Upper lobe of left lung (tissue), 6 donors: Measurements from ENCODE around the gene TRIM67. TPM values are rescaled to one million over a fixed set of nuclear protein-coding genes. Genes with fewer than 3 reads are reported as not detected.

Experiments used
- ATAC-seq, 2 donors: fragments of 200-7000 bp; cut with Tn5 transposase; one replicate each; pipeline ENCODE4 v1.9.1; 2022; ENCODE audit warnings: mild to moderate bottlenecking in 2 of 2, moderate library complexity in 2 of 2; ENCODE audit not compliant: low FRiP score in 2 of 2
- DNase-seq, 2 donors: peaks; one replicate each; pipeline ENCODE4 v3.0.0-alpha.2; 2019 to 2020
- H3K27ac ChIP-seq, 4 donors: fragments of 200-600 bp; sonication (generic); one replicate each; pipeline ENCODE4 v1.5.1; 2016 to 2019
- H3K27me3 ChIP-seq, 4 donors: fragments of 200-600 bp; sonication (generic); one replicate each; pipeline ENCODE4 v1.5.1; 2017 to 2019
- H3K36me3 ChIP-seq, 4 donors: fragments of 200-600 bp; sonication (generic); one replicate each; pipeline ENCODE4 v1.5.1; 2016 to 2019
- H3K4me1 ChIP-seq, 4 donors: fragments of 200-600 bp; sonication (generic); one replicate each; pipeline ENCODE4 v1.5.1; 2018 to 2019
- H3K4me3 ChIP-seq, 4 donors: fragments of 200-600 bp; sonication (generic); one replicate each; pipeline ENCODE4 v1.5.1; 2017 to 2019; ENCODE audit warnings: mild to moderate bottlenecking in 2 of 4, moderate library complexity in 1 of 4
- H3K9me3 ChIP-seq, 4 donors: fragments of 200-600 bp; sonication (generic); one replicate each; pipeline ENCODE4 v1.5.1; 2018 to 2019
- EP300 ChIP-seq, 4 donors: sonication (generic); formaldehyde crosslinking; IDR thresholded peaks; one replicate each; pipeline ENCODE4 v1.5.1; 2017; ENCODE audit warnings: antibody characterized with exemption in 4 of 4, control low read depth in 2 of 4
- POLR2A ChIP-seq, 4 donors: fragments of 450-650 bp; IDR thresholded peaks; one replicate each; pipeline ENCODE4 v1.5.1; 2016 to 2017; ENCODE audit warnings: antibody characterized with exemption in 4 of 4, mild to moderate bottlenecking in 2 of 4
- POLR2AphosphoS5 ChIP-seq, 2 donors: sonication (generic); formaldehyde crosslinking; IDR thresholded peaks; one replicate each; pipeline ENCODE4 v1.5.1; 2017; ENCODE audit warnings: antibody characterized with exemption in 2 of 2
- WGBS, 2 donors: methylation state at CpG; one replicate each; pipeline ENCODE4 v1.1.5; 2017 to 2018; 5-methylcytosine and 5-hydroxymethylcytosine counted together
- total RNA-seq, 6 donors: library from RNA; depleted of rRNA in 4 of 6; stranded (reverse); fragments of >200 nt in 4 of 6; gene quantifications; one replicate each; pipeline versions ENCODE4 v1.1.0 to v1.2.1, GENCODE V29; 2016 to 2021
- TF ChIP-seq, protein P1 (sequence below), 6 experiments: fragments of 450-650 bp in 4 of 6; fragments of 200-600 bp in 2 of 6; sonication (generic) in 2 of 6; IDR thresholded peaks; one replicate each; pipeline ENCODE4 v1.5.1; 2016 to 2019; ENCODE audit warnings: antibody characterized with exemption in 6 of 6
- donor health status: DM: no; HTN: no; CAD: no; lungs with moderate emphysema.
- donor health status: DM: no; HTN: yes; CAD: no; lungs with severe emphysema.

TRIM67 gene
- total RNA-seq, 6 donors from 2014 or later = 0.03 TPM; not detected in 5

- Histone ChIP-seq H3K9me3 (no peaks in the 10 kb centered on the region), H3K27me3 (no peaks in the 10 kb centered on the region), H3K4me3 (no peak overlapping the region), H3K27ac (no peak overlapping the region), H3K4me1 (no peaks in the 10 kb centered on the region), H3K36me3 (no peaks in the 10 kb centered on the region)
- TF ChIP-seq POLR2AphosphoS5 (IDR thresholded peaks at IDR 0.05) (no peak), EP300 (IDR thresholded peaks at IDR 0.05) (no peak), POLR2A (IDR thresholded peaks at IDR 0.05) (no peak)
- TF ChIP-seq, protein P1, sequence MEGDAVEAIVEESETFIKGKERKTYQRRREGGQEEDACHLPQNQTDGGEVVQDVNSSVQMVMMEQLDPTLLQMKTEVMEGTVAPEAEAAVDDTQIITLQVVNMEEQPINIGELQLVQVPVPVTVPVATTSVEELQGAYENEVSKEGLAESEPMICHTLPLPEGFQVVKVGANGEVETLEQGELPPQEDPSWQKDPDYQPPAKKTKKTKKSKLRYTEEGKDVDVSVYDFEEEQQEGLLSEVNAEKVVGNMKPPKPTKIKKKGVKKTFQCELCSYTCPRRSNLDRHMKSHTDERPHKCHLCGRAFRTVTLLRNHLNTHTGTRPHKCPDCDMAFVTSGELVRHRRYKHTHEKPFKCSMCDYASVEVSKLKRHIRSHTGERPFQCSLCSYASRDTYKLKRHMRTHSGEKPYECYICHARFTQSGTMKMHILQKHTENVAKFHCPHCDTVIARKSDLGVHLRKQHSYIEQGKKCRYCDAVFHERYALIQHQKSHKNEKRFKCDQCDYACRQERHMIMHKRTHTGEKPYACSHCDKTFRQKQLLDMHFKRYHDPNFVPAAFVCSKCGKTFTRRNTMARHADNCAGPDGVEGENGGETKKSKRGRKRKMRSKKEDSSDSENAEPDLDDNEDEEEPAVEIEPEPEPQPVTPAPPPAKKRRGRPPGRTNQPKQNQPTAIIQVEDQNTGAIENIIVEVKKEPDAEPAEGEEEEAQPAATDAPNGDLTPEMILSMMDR (IDR thresholded peaks at IDR 0.05) = no peak
- ATAC-seq (no peak), DNase-seq (no peak)
- 35 to 38% methylated on average over 3 of the region's 3 CpGs for WGBS, 2 donors
Measured at GRCh38 chr1:231172411-231172810, 10.6 kb downstream of the TRIM67 start.

- H3K4me1 ChIP-seq = no peaks in the 10 kb centered on the region
- 19 to 29% methylated on average over 1 of the region's 1 CpG for WGBS, 2 donors
- H3K27me3 ChIP-seq = peaks cover 0 to 3% (median 0%) of the 10 kb centered on the region in 4 donors
- no peak overlapping the region for H3K4me3 ChIP-seq
- no peak for ATAC-seq
- no peaks in the 10 kb centered on the region for H3K36me3 ChIP-seq
- DNase-seq = no peak
- H3K27ac ChIP-seq = no peak overlapping the region
- no peak for TF ChIP-seq POLR2AphosphoS5 (IDR thresholded peaks at IDR 0.05)
- TF ChIP-seq EP300 (IDR thresholded peaks at IDR 0.05) = no peak
- no peak for TF ChIP-seq POLR2A (IDR thresholded peaks at IDR 0.05)
- TF ChIP-seq, protein P1 (IDR thresholded peaks at IDR 0.05) = no peak
- peaks cover 0 to 4% (median 2%) of the 10 kb centered on the region in 4 donors for H3K9me3 ChIP-seq
Measured at GRCh38 chr1:231176421-231176820, 14.6 kb downstream of the TRIM67 start.

- TF ChIP-seq POLR2AphosphoS5 (IDR thresholded peaks at IDR 0.05) (no peak), POLR2A (IDR thresholded peaks at IDR 0.05) (no peak), EP300 (IDR thresholded peaks at IDR 0.05) (no peak)
- TF ChIP-seq, protein P1 (IDR thresholded peaks at IDR 0.05) = no peak
- DNase-seq (no peak), ATAC-seq (no peak)
- Histone ChIP-seq H3K9me3 (peaks cover 0 to 4% (median 2%) of the 10 kb centered on the region in 4 donors), H3K4me1 (no peaks in the 10 kb centered on the region), H3K27me3 (peaks cover 0 to 3% (median 0%) of the 10 kb centered on the region in 4 donors), H3K36me3 (no peaks in the 10 kb centered on the region), H3K4me3 (no peak overlapping the region), H3K27ac (no peak overlapping the region)
- 56 to 71% methylated on average over 5 of the region's 5 CpGs for WGBS, 2 donors
Measured at GRCh38 chr1:231177226-231177625, 15.4 kb downstream of the TRIM67 start.

GRCh38 chr1:231177936-231178335 lies 16.1 kb downstream of the TRIM67 start:
- H3K27ac ChIP-seq = no peak overlapping the region
- H3K36me3 ChIP-seq = no peaks in the 10 kb centered on the region
- H3K4me1 ChIP-seq = no peaks in the 10 kb centered on the region
- WGBS, 2 donors = 72 to 83% methylated on average over 1 of the region's 1 CpG
- H3K4me3 ChIP-seq = no peak overlapping the region
- DNase-seq (no peak), ATAC-seq (no peak)
- TF ChIP-seq POLR2AphosphoS5 (IDR thresholded peaks at IDR 0.05) = no peak
- TF ChIP-seq, protein P1 (IDR thresholded peaks at IDR 0.05) = no peak
- H3K9me3 ChIP-seq = peaks cover 0 to 4% (median 2%) of the 10 kb centered on the region in 4 donors
- H3K27me3 ChIP-seq = peaks cover 0 to 3% (median 0%) of the 10 kb centered on the region in 4 donors

DNA sequence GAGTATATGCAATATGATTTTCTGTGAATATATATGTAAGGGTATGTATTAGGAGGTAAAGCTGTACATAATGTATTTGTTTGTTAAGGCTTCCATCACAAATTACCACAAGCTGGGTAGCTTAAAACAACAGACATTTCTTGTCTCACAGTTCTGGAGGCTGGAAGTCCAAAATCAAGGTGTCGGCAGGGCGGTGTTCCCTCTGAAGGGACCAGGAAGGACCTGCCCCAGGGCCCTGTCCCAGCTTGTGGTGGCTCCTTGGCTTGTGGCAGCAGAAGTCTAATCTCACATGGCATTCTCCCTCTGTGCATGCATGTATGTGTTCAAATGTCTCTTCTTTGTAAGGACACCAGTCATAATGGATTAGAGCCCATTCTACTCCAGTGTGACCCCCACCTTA lies 17.1 kb downstream of the TRIM67 start:
- DNase-seq (no peak), ATAC-seq (no peak)
- Histone ChIP-seq H3K27ac (no peak overlapping the region), H3K4me3 (no peak overlapping the region), H3K9me3 (peaks cover 0 to 4% (median 2%) of the 10 kb centered on the region in 4 donors), H3K36me3 (no peaks in the 10 kb centered on the region), H3K4me1 (no peaks in the 10 kb centered on the region), H3K27me3 (peaks cover 0 to 3% (median 0%) of the 10 kb centered on the region in 4 donors)
- TF ChIP-seq POLR2A (IDR thresholded peaks at IDR 0.05) (no peak), POLR2AphosphoS5 (IDR thresholded peaks at IDR 0.05) (no peak), EP300 (IDR thresholded peaks at IDR 0.05) (no peak)
- TF ChIP-seq, protein P1 (IDR thresholded peaks at IDR 0.05) = no peak
- 97% methylated on average over 2 of the region's 2 CpGs for WGBS, 2 donors
